HCT116 (cell line): Measurements from ENCODE around the gene ABHD12B.

ENCODE experiments used
- EZH2 ChIP-seq: fragments of 200-600 bp; sonication (generic); IDR thresholded peaks from 2 replicates; pipeline ENCODE4 v1.6.1; 2017; ENCODE audit warnings: antibody characterized with exemption, mixed run types
- JUND ChIP-seq: IDR thresholded peaks from 2 replicates; pipeline ENCODE4 v1.6.1; 2012
- MAX ChIP-seq: IDR thresholded peaks from 2 replicates; pipeline ENCODE4 v1.6.1; 2012
- POLR2A ChIP-seq: IDR thresholded peaks from 2 replicates; pipeline ENCODE4 v1.7.0; 2011; ENCODE audit warnings: borderline replicate concordance; ENCODE audit not compliant: insufficient read depth, insufficient read length; ENCODE audit errors: extremely low read depth
- POLR2AphosphoS5 ChIP-seq: IDR thresholded peaks from 2 replicates; pipeline ENCODE4 v1.6.1; 2011; ENCODE audit warnings: mild to moderate bottlenecking, low read depth, low read length, moderate library complexity
- TCF7L2 ChIP-seq: IDR thresholded peaks from 2 replicates; pipeline ENCODE4 v1.7.0; 2011; ENCODE audit warnings: borderline replicate concordance, inconsistent platforms; ENCODE audit not compliant: insufficient read depth, insufficient read length; ENCODE audit errors: extremely low read depth
- YY1 ChIP-seq: IDR thresholded peaks from 2 replicates; pipeline ENCODE4 v1.6.1; 2011; ENCODE audit warnings: low read length, low read depth, moderate library complexity, mild to moderate bottlenecking; ENCODE audit not compliant: insufficient replicate concordance; ENCODE audit errors: extremely low read depth
- ZFX ChIP-seq: fragments of 450-650 bp; IDR thresholded peaks from 2 replicates; pipeline ENCODE4 v1.6.1; 2017
- TF ChIP-seq, protein P1 (sequence below), 3 experiments: fragments of 200-600 bp in 1 of 3; sonication (generic) in 1 of 3; IDR thresholded peaks in 2 of 3; conservative IDR thresholded peaks in 1 of 3; 2 replicates each; pipeline ENCODE4 v1.5.1; 2012 to 2017; ENCODE audit warnings: low read depth in 2 of 3, low read length in 2 of 3, antibody characterized with exemption in 1 of 3, borderline replicate concordance in 1 of 3, control low read depth in 1 of 3, mild to moderate bottlenecking in 1 of 3, mixed read lengths in 1 of 3, mixed run types in 1 of 3, moderate library complexity in 1 of 3; ENCODE audit not compliant: insufficient read depth in 1 of 3
- TF ChIP-seq, protein P2 (sequence below): IDR thresholded peaks from 2 replicates; pipeline ENCODE4 v1.6.1; 2012; ENCODE audit warnings: low read depth

GRCh38 chr14:50846226-50846880 lies 25.5 kb upstream of the ABHD12B start:
- TF ChIP-seq, protein P1, sequence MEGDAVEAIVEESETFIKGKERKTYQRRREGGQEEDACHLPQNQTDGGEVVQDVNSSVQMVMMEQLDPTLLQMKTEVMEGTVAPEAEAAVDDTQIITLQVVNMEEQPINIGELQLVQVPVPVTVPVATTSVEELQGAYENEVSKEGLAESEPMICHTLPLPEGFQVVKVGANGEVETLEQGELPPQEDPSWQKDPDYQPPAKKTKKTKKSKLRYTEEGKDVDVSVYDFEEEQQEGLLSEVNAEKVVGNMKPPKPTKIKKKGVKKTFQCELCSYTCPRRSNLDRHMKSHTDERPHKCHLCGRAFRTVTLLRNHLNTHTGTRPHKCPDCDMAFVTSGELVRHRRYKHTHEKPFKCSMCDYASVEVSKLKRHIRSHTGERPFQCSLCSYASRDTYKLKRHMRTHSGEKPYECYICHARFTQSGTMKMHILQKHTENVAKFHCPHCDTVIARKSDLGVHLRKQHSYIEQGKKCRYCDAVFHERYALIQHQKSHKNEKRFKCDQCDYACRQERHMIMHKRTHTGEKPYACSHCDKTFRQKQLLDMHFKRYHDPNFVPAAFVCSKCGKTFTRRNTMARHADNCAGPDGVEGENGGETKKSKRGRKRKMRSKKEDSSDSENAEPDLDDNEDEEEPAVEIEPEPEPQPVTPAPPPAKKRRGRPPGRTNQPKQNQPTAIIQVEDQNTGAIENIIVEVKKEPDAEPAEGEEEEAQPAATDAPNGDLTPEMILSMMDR (IDR thresholded peaks at IDR 0.05 in 2 of 3, conservative IDR thresholded peaks at IDR 0.05 in 1 of 3; ENCODE audit: borderline replicate concordance in 1 of 3, insufficient read depth in 1 of 3, low read depth in 2 of 3, low read length in 2 of 3) = no peak
- TF ChIP-seq ZFX (no peak), JUND (no peak), YY1 (no peak), MAX (no peak), TCF7L2 (no peak), POLR2AphosphoS5 (no peak), EZH2 (no peak), POLR2A (no peak)
- TF ChIP-seq, protein P2, sequence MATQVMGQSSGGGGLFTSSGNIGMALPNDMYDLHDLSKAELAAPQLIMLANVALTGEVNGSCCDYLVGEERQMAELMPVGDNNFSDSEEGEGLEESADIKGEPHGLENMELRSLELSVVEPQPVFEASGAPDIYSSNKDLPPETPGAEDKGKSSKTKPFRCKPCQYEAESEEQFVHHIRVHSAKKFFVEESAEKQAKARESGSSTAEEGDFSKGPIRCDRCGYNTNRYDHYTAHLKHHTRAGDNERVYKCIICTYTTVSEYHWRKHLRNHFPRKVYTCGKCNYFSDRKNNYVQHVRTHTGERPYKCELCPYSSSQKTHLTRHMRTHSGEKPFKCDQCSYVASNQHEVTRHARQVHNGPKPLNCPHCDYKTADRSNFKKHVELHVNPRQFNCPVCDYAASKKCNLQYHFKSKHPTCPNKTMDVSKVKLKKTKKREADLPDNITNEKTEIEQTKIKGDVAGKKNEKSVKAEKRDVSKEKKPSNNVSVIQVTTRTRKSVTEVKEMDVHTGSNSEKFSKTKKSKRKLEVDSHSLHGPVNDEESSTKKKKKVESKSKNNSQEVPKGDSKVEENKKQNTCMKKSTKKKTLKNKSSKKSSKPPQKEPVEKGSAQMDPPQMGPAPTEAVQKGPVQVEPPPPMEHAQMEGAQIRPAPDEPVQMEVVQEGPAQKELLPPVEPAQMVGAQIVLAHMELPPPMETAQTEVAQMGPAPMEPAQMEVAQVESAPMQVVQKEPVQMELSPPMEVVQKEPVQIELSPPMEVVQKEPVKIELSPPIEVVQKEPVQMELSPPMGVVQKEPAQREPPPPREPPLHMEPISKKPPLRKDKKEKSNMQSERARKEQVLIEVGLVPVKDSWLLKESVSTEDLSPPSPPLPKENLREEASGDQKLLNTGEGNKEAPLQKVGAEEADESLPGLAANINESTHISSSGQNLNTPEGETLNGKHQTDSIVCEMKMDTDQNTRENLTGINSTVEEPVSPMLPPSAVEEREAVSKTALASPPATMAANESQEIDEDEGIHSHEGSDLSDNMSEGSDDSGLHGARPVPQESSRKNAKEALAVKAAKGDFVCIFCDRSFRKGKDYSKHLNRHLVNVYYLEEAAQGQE = no peak
